Smooth muscle cell (in vitro differentiated cells): Measurements from ENCODE around the gene ATL3. TPM values are rescaled to one million over a fixed set of nuclear protein-coding genes. Genes with fewer than 3 reads are reported as not detected.

Experiments used
- DNase-seq: peaks from one replicate; lab custom pipeline; 2025; ENCODE audit not compliant: unreplicated experiment; lab: John Stamatoyannopoulos, UW
- H2AFZ ChIP-seq: fragments of 200-600 bp; sonication (generic); 2 replicates; pipeline ENCODE4 v1.6.0; 2016; ENCODE audit warnings: antibody characterized with exemption, low read depth, mild to moderate bottlenecking
- H3F3A ChIP-seq: fragments of 200-600 bp; sonication (generic); 2 replicates; pipeline ENCODE4 v1.6.0; 2017; ENCODE audit warnings: antibody characterized with exemption, low read depth
- H3K27ac ChIP-seq: fragments of 200-600 bp; sonication (generic); 2 replicates; pipeline ENCODE4 v1.5.1; 2016; ENCODE audit warnings: low read depth, mild to moderate bottlenecking
- H3K27me3 ChIP-seq: fragments of 200-600 bp; sonication (generic); 2 replicates; pipeline ENCODE4 v1.6.1; 2016; ENCODE audit warnings: low read depth, mild to moderate bottlenecking
- H3K36me3 ChIP-seq: fragments of 200-600 bp; sonication (generic); 2 replicates; pipeline ENCODE4 v1.5.1; 2016; ENCODE audit warnings: low read depth
- H3K4me1 ChIP-seq: fragments of 200-600 bp; sonication (generic); 2 replicates; pipeline ENCODE4 v1.5.1; 2016; ENCODE audit warnings: low read depth
- H3K4me2 ChIP-seq: fragments of 200-600 bp; sonication (generic); 2 replicates; pipeline ENCODE4 v1.6.0; 2016; ENCODE audit warnings: mild to moderate bottlenecking
- H3K4me3 ChIP-seq: fragments of 200-600 bp; sonication (generic); 2 replicates; pipeline ENCODE4 v1.5.1; 2016; ENCODE audit warnings: mild to moderate bottlenecking
- H3K79me2 ChIP-seq: fragments of 200-600 bp; sonication (generic); 2 replicates; pipeline ENCODE4 v1.6.0; 2016; ENCODE audit warnings: low read depth, mild to moderate bottlenecking
- H3K9ac ChIP-seq: fragments of 200-600 bp; sonication (generic); 2 replicates; pipeline ENCODE4 v1.6.0; 2016; ENCODE audit warnings: low read depth
- H3K9me3 ChIP-seq: fragments of 200-600 bp; sonication (generic); replicated peaks from 2 replicates; pipeline ENCODE4 v1.5.1; 2016; ENCODE audit warnings: low read depth
- H4K20me1 ChIP-seq: fragments of 200-600 bp; sonication (generic); 2 replicates; pipeline ENCODE4 v1.6.0; 2016; ENCODE audit warnings: low read depth
- WGBS: methylation state at CpG from one replicate; pipeline ENCODE4 v1.1.7; 2016; ENCODE audit warnings: low lambda C conversion rate; 5-methylcytosine and 5-hydroxymethylcytosine counted together
- polyA plus RNA-seq: library from polyadenylated mRNA; unstranded; fragments of >200 nt; fragmentation: Nextera tagmentation; extraction: Ambion mirVana; gene quantifications from 2 replicates; pipeline ENCODE4 v1.2.1, GENCODE V29; 2016
- total RNA-seq: library from RNA; depleted of rRNA; stranded (reverse); fragments of >200 nt; gene quantifications from 2 replicates; pipeline ENCODE4 v1.2.3, GENCODE V29; 2014
- TF ChIP-seq, protein P1 (sequence below): fragments of 200-600 bp; sonication (generic); IDR thresholded peaks from 2 replicates; pipeline ENCODE4 v1.5.1; 2017; ENCODE audit warnings: borderline replicate concordance, mild to moderate bottlenecking, antibody characterized with exemption; ENCODE audit not compliant: insufficient read depth, poor library complexity, severe bottlenecking

Gene ATL3
- total and polyA plus RNA-seq, 2 experiments from 2014 or later: 13.0 to 32.5 TPM

DNA sequence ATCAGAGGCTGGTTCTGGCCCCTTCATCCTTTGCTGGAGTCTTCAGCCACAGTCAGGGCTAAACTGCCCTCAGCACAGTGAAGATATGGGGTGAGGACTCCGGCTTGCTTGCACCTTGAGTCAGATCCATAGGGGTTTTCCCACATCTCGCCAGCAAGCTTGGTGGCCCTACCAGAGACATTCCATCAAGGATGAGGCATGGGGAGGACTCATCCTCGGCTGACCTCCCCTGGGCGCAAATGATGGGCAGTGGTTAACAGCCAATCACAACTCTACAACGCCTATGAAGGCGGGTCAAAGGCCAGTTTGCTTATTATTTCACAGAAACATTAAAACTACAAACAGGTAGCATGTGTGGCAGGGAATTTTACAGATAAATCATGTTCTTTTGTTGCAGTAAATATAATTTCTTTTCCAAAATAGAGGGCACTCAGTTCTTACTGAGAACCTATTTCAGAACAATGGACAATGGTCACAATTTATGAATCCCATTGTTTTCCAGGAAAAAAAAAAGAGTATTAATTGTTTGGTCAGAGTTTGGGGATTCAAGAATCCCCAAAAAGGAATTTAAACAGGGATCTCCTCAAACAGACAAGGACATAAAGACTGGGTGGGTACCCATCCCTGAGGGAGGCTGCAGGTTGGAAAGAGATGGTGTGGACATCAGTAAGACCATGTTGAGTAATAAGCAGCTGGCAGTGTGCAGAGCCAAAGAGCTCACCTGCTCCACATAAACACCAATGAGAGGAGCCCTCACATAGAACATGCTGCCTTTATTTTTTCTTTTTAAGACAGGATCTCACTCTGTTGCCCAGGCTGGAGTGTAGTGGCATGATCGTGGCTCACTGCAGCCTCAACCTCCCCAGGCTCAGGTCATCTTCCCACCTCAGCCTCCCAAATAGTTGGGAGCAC, 71.7 kb downstream of the ATL3 start:
- H3K9me3 ChIP-seq: no peaks in the 10 kb centered on the region
- no peak overlapping the region for H3K27ac ChIP-seq
- H3K27me3 ChIP-seq: no peaks in the 10 kb centered on the region
- no peak overlapping the region for H3K9ac ChIP-seq
- 80% methylated on average over 7 of the region's 7 CpGs for WGBS
- no peak overlapping the region for H3K4me2 ChIP-seq
- no peak overlapping the region for H3K4me3 ChIP-seq
- H2AFZ ChIP-seq: no peak overlapping the region
- no peaks in the 10 kb centered on the region for H3F3A ChIP-seq
- no peak for DNase-seq
- TF ChIP-seq, protein P1, sequence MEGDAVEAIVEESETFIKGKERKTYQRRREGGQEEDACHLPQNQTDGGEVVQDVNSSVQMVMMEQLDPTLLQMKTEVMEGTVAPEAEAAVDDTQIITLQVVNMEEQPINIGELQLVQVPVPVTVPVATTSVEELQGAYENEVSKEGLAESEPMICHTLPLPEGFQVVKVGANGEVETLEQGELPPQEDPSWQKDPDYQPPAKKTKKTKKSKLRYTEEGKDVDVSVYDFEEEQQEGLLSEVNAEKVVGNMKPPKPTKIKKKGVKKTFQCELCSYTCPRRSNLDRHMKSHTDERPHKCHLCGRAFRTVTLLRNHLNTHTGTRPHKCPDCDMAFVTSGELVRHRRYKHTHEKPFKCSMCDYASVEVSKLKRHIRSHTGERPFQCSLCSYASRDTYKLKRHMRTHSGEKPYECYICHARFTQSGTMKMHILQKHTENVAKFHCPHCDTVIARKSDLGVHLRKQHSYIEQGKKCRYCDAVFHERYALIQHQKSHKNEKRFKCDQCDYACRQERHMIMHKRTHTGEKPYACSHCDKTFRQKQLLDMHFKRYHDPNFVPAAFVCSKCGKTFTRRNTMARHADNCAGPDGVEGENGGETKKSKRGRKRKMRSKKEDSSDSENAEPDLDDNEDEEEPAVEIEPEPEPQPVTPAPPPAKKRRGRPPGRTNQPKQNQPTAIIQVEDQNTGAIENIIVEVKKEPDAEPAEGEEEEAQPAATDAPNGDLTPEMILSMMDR: no peak
- H3K4me1 ChIP-seq: no peaks in the 10 kb centered on the region
- H4K20me1 ChIP-seq: no peaks in the 10 kb centered on the region
- H3K79me2 ChIP-seq: no peaks in the 10 kb centered on the region
- H3K36me3 ChIP-seq: no peaks in the 10 kb centered on the region

DNA sequence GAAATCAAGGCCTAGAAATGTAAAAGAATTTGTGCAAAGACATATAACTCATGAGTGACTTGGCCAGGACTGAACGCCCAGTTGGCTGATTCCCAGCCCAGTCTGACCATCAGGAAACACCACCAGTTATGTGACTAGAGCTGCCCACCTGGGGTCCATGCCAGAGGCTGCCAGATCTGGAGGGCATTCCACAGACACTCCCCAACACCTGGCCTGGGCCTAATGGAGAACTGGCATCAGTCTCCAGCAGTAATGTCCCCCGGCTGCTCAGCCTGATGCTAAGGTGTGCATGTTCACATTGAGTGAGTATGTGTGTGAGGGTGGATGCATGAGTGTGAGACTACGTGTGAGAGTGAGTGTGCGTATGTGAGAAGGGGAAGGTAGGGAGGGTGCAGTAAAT, 72.6 kb downstream of the ATL3 start:
- H2AFZ ChIP-seq: no peak overlapping the region

DNA sequence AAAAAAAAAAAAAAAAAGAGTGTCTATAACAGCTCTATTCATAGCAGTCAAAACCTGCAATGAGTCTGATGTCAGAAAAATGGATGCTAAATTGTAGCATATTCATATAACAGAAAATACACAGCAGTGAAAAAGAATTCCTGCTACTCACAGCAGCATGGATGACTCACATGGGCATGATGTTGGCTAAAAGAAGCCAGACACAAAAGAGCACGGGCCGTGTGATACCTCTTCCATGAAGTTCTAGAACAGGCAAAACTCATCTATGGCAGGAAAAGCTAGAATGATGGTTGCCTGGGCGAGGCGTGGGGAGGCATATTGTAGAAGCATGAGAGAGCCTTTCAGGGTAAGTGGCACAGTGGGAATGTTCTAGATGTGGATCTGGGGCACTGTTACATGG, 75.9 kb downstream of the ATL3 start:
- no peak overlapping the region for H3K27ac ChIP-seq
- H3K79me2 ChIP-seq: no peaks in the 10 kb centered on the region
- 75% methylated on average over 4 of the region's 4 CpGs for WGBS
- no peaks in the 10 kb centered on the region for H3K9me3 ChIP-seq
- no peak overlapping the region for H2AFZ ChIP-seq
- H3F3A ChIP-seq: no peaks in the 10 kb centered on the region
- TF ChIP-seq, protein P1: no peak
- no peak overlapping the region for H3K4me3 ChIP-seq
- H3K4me1 ChIP-seq: no peaks in the 10 kb centered on the region
- no peak overlapping the region for H3K4me2 ChIP-seq
- no peaks in the 10 kb centered on the region for H4K20me1 ChIP-seq
- no peaks in the 10 kb centered on the region for H3K27me3 ChIP-seq
- DNase-seq: no peak
- H3K36me3 ChIP-seq: no peaks in the 10 kb centered on the region
- no peak overlapping the region for H3K9ac ChIP-seq

More for the DNA sequence above, 72.6 kb downstream of the ATL3 start:
- Histone ChIP-seq H3K4me2 (no peak overlapping the region), H3K36me3 (no peaks in the 10 kb centered on the region), H3K27ac (no peak overlapping the region), H3F3A (no peaks in the 10 kb centered on the region), H3K9me3 (no peaks in the 10 kb centered on the region), H3K4me1 (no peaks in the 10 kb centered on the region), H3K79me2 (no peaks in the 10 kb centered on the region), H3K27me3 (no peaks in the 10 kb centered on the region), H3K9ac (no peak overlapping the region), H3K4me3 (no peak overlapping the region), H4K20me1 (no peaks in the 10 kb centered on the region)
- 66% methylated on average over 4 of the region's 4 CpGs for WGBS
- no peak for DNase-seq
- TF ChIP-seq, protein P1: no peak
